Measurements from ENCODE around the gene SPRED3.

DNA sequence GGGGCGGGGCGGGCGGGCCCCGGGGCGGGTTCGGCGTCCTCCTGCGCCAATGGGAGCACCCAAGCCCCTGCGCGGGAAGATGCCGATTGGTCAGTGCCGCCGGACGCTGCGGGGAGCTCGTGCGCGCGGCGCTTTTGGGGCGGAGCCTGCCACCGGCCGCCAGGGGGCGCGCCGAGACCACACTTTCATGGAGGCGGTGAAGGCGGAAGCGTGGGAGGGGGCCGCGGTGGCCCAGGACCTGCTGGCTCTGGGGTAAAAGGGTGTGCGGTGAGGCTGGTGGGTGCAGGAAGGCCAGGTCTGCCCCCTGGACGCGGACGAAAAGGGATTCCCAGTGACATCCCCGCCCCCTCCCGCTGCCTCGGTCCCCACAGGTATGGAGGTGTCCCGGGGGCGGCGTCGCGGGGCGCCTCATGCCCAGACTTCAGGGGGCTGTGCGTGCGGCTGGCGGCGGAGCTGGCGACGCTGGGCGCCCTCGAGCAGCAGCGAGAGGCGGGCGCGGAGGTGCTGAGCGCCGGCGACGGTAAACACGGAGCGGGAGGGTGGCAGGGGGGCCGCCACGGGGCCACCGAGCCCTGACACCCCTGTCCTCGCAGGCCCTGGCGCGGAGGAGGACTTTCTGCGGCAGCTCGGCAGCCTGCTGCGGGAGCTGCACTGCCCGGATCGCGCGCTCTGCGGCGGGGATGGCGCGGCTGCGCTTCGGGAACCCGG, 14.6 kb downstream of the SPRED3 start, which contains the start of gene FAM98C:
- TF ChIP-seq, protein P1, sequence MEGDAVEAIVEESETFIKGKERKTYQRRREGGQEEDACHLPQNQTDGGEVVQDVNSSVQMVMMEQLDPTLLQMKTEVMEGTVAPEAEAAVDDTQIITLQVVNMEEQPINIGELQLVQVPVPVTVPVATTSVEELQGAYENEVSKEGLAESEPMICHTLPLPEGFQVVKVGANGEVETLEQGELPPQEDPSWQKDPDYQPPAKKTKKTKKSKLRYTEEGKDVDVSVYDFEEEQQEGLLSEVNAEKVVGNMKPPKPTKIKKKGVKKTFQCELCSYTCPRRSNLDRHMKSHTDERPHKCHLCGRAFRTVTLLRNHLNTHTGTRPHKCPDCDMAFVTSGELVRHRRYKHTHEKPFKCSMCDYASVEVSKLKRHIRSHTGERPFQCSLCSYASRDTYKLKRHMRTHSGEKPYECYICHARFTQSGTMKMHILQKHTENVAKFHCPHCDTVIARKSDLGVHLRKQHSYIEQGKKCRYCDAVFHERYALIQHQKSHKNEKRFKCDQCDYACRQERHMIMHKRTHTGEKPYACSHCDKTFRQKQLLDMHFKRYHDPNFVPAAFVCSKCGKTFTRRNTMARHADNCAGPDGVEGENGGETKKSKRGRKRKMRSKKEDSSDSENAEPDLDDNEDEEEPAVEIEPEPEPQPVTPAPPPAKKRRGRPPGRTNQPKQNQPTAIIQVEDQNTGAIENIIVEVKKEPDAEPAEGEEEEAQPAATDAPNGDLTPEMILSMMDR (IDR thresholded peaks at IDR 0.05; ENCODE audit: poor library complexity), result peak; percentile 99
- TF ChIP-seq EZH2 (IDR thresholded peaks at IDR 0.05; ENCODE audit: borderline replicate concordance), result no peak

Measured in hepatocyte (in vitro differentiated cells).